Psoas muscle (tissue), 8 donors: ENCODE data around the gene DMRTA2. TPM values are rescaled to one million over a fixed set of nuclear protein-coding genes. Genes with fewer than 3 reads are reported as not detected.

ENCODE experiments used
- ATAC-seq, 4 donors: fragments of 200-7000 bp; cut with Tn5 transposase; one replicate each; pipeline ENCODE4 v1.9.1; 2020; ENCODE audit warnings: moderate library complexity in 3 of 4, mild to moderate bottlenecking in 2 of 4
- DNase-seq, 2 donors: peaks; one replicate each; pipeline ENCODE4 v3.0.0-alpha.2; 2020
- H3K27ac ChIP-seq: fragments of 200-600 bp; one replicate; pipeline ENCODE4 v1.8.0; 2022
- H3K27me3 ChIP-seq, 3 donors: fragments of 200-600 bp in 1 of 3; one replicate each; pipeline versions ENCODE4 v1.6.1 to v1.8.0; 2013 to 2022; ENCODE audit warnings: low read length in 2 of 3, mild to moderate bottlenecking in 2 of 3, moderate library complexity in 1 of 3; ENCODE audit not compliant: insufficient read depth in 3 of 3
- H3K36me3 ChIP-seq, 2 donors: fragments of 200-600 bp in 1 of 2; one replicate each; pipeline versions ENCODE4 v1.6.1 to v1.8.0; 2013 to 2022; ENCODE audit warnings: low read depth in 1 of 2, mild to moderate bottlenecking in 1 of 2, moderate library complexity in 1 of 2; ENCODE audit not compliant: insufficient read depth in 1 of 2
- H3K4me1 ChIP-seq: fragments of 200-600 bp; one replicate; pipeline ENCODE4 v1.8.0; 2022
- H3K4me3 ChIP-seq: fragments of 200-600 bp; one replicate; pipeline ENCODE4 v1.8.0; 2022; ENCODE audit warnings: mild to moderate bottlenecking
- H3K9me3 ChIP-seq: fragments of 200-600 bp; one replicate; pipeline ENCODE4 v1.8.0; 2022
- WGBS, 3 donors: extraction: QIAGEN DNeasy Blood & Tissue Kit; methylation state at CpG; one replicate each; pipeline versions ENCODE4 v1.1.6 to v1.1.7; 2013; 5-methylcytosine and 5-hydroxymethylcytosine counted together
- intact Hi-C, 2 donors: fragments of 100-400 bp; cut with DNase I; formaldehyde crosslinking; loops; one replicate each; pipeline versions ENCODE4 v1.11.0 to v1.14.2; 2022
- polyA plus RNA-seq, 3 donors: library from polyadenylated mRNA; stranded (reverse); fragments of 200-250 nt; gene quantifications; one replicate each; pipeline ENCODE4 v1.2.3, GENCODE V29; 2013
- total RNA-seq, 4 donors: library from RNA; stranded (reverse); fragmentation: NEBNext Ultra II Directional in 2 of 4; extraction: Animal tissue kit (Norgen Biotek cat#: 25700) in 2 of 4; gene quantifications; one replicate each; pipeline versions ENCODE4 v1.2.1 to v1.2.4, GENCODE V29; 2021 to 2023
- TF ChIP-seq, protein P1 (sequence below): fragments of 200-600 bp; IDR thresholded peaks from one replicate; pipeline ENCODE4 v1.8.0; 2022; ENCODE audit warnings: antibody characterized with exemption
- donor health status: healthy with polysubstance abuse.
- donor health status: DM: no; HTN: no; CAD: no; lungs with moderate emphysema.
- donor health status: Bipolar disorder and iron deficiency.
- donor health status: healthy.
- donor health status: DM: yes; HTN: yes; CAD: no.
- donor health status: DM: no; HTN: no; CAD: no.
- donor health status: DM: no; HTN: no; CAD: no.
- donor health status: DM: yes; HTN: yes; CAD: no.

Gene DMRTA2
- total and polyA plus RNA-seq, 7 donors: 0.01 TPM; not detected in 6

DNA sequence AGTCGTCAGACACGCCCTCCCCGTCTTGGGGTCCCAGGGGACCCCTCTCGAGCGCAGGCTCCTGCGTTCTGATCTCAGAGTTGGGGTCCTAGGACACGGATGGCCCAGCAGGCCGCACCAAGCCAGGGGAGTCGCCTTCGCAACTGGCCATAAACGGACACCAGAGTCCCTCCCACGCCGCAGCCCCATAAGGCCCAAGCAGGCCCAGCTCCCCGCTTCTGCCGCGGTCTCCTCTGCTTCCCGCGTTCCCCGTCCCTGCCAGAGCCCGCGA lies 633 bp downstream of the DMRTA2 start:
- ATAC-seq (no peak), DNase-seq (no peak)
- Histone ChIP-seq H3K9me3 (no peaks in the 10 kb centered on the region), H3K4me1 (peaks cover 15% of the 10 kb centered on the region), H3K27ac (no peak overlapping the region), H3K27me3 (peaks cover 5 to 100% (median 74%) of the 10 kb centered on the region in 3 donors), H3K36me3 (no peaks in the 10 kb centered on the region), H3K4me3 (peak overlapping the region; percentile 55)
- intact Hi-C loops: no loop called here
- WGBS, 3 donors: 7 to 9% (median 8%) methylated on average over 20 to 21 of the region's 21 CpGs
- TF ChIP-seq, protein P1, sequence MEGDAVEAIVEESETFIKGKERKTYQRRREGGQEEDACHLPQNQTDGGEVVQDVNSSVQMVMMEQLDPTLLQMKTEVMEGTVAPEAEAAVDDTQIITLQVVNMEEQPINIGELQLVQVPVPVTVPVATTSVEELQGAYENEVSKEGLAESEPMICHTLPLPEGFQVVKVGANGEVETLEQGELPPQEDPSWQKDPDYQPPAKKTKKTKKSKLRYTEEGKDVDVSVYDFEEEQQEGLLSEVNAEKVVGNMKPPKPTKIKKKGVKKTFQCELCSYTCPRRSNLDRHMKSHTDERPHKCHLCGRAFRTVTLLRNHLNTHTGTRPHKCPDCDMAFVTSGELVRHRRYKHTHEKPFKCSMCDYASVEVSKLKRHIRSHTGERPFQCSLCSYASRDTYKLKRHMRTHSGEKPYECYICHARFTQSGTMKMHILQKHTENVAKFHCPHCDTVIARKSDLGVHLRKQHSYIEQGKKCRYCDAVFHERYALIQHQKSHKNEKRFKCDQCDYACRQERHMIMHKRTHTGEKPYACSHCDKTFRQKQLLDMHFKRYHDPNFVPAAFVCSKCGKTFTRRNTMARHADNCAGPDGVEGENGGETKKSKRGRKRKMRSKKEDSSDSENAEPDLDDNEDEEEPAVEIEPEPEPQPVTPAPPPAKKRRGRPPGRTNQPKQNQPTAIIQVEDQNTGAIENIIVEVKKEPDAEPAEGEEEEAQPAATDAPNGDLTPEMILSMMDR: no peak

DNA sequence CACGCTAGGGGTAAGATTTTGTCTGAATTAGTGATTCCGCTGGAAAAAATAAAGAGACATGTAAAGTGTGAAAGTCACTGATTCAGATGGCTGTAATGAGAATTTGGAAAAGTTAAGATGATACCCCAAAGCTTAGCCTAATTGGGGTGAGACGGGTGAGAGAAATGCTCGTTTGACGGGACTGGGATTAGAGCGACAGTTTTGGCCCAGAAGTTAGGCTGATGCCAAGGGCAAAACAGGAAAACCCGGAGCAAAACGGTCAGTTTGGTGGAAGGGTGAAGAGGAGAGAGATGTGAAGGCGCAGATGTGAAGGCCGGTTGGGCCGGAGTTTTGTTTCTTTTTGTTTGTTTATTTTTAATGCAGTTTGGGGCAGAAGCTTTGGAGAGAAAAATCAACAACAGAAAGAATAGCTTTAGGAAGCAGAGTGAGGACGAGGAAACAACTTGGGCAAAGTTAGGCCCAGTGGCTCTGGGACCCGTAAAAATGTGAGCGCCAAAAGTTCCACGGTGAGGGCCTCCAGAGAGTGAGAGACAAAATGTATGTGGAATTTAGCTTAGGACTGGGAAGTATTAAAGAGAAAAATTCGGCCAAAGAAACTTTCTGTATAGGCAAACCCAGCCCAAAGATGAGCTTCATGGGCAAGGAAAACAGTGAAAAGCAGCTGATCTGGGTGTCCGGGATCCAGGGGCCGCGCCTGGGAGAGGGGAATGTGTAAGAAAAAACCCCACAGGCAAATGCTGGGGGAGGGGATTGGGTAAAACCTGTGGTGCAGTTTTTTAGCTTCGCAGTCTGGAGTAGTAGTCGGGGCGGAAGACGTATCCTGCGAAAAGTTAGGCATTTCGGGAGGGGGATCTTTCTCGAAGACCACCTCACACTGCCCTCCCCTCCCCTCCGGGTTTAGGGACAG lies 1.2 kb downstream of the DMRTA2 start:
- H3K27ac ChIP-seq: no peak overlapping the region
- H3K27me3 ChIP-seq: peaks cover 5 to 100% (median 73%) of the 10 kb centered on the region in 3 donors
- H3K36me3 ChIP-seq: no peaks in the 10 kb centered on the region
- H3K4me3 ChIP-seq: no peak overlapping the region
- H3K9me3 ChIP-seq: no peaks in the 10 kb centered on the region
- no peak for ATAC-seq
- intact Hi-C loops: no loop called here
- TF ChIP-seq, protein P1: no peak
- WGBS, 3 donors: 38 to 46% (median 43%) methylated on average over 27 of the region's 27 CpGs
- H3K4me1 ChIP-seq: peaks cover 20% of the 10 kb centered on the region
- no peak for DNase-seq

DNA sequence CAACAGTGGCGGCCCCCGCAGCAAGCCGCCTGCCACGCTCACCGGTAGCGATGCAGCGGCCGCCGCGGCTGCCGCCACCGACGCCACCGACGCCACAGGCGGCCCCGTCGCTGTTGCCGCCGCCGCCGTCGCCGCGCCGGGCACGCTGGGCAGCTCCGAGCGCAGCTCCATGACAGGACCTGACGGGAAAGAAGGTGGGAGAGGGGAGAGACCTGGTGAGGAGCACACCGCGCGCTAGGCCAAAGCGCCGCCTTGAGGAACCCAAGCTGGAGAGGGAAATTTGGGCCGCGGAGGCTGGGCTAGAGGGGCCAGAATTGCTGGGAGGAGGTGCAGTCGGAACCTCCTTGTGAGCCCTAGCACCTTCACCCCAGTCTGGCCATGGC lies 1.9 kb downstream of the DMRTA2 start:
- DNase-seq: no peak
- peaks cover 22% of the 10 kb centered on the region for H3K4me1 ChIP-seq
- WGBS, 3 donors: 2 to 5% (median 4%) methylated on average over 27 to 38 of the region's 38 CpGs
- peak overlapping the region; percentile 31 for H3K4me3 ChIP-seq
- TF ChIP-seq, protein P1: no peak
- no peak overlapping the region for H3K27ac ChIP-seq
- no peaks in the 10 kb centered on the region for H3K9me3 ChIP-seq
- H3K27me3 ChIP-seq: peaks cover 5 to 100% (median 74%) of the 10 kb centered on the region in 3 donors
- intact Hi-C loops: no loop called here
- ATAC-seq: no peak
- H3K36me3 ChIP-seq: no peaks in the 10 kb centered on the region

DNA sequence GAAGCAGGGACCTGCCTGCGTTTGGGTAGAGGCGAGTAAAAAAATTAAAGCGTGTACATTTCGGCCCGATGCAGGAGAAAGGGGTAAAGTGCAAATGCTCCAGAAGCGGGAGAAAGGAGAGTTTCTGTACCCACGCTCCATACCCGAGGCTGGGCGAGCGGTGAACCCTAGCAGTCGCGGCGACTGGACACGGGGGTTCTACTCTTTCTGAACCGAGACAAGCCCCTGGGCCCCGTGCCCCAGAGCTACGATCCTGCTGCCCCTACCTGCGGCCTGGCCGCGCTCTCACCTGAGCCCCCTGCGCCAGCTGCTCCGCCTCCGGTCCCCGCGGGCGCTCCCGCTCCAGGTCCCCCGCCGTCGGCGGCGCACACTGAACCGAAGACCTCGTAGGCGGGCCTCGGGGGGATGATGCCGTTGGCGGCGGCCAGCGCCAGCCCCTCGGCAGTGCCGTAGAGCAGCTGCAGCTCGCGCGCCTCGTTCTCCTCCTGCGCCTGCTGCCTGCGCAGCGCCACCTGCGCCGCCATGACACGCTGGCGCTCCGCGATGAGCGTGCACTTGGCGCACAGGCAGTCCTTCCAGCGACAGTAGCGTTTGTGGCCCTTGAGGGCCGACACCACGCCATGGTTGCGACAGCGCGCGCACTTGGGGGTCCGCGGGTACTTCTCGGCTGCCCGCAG lies 2.4 kb downstream of the DMRTA2 start:
- no peak for ATAC-seq
- Histone ChIP-seq H3K4me3 (peak overlapping the region; percentile 31), H3K36me3 (no peaks in the 10 kb centered on the region), H3K27me3 (peaks cover 9 to 99% (median 72%) of the 10 kb centered on the region in 3 donors), H3K27ac (no peak overlapping the region), H3K4me1 (peaks cover 22% of the 10 kb centered on the region), H3K9me3 (no peaks in the 10 kb centered on the region)
- TF ChIP-seq, protein P1: no peak
- DNase-seq: no peak
- intact Hi-C loops: no loop called here
- WGBS, 3 donors: 1 to 3% (median 1%) methylated on average over 51 to 69 of the region's 69 CpGs
